B cell (primary cell): ENCODE data around the gene LMNTD2. TPM values are rescaled to one million over a fixed set of nuclear protein-coding genes. Genes with fewer than 3 reads are reported as not detected.

ENCODE experiments used
- ATAC-seq: fragments of 200-7000 bp; cut with Tn5 transposase; one replicate; pipeline ENCODE4 v1.10.0; 2021; ENCODE audit warnings: low read depth, mild to moderate bottlenecking, moderate number of reproducible peaks, moderate library complexity
- CTCF ChIA-PET: fragments of 350-600 bp; sonication (Branson Sonifier 250); formaldehyde crosslinking; loops from one replicate; lab custom pipeline; 2021; ENCODE audit warnings: antibody characterized with exemption, inconsistent platforms; lab: Charles Lee
- POLR2A ChIA-PET: fragments of 350-600 bp; sonication (Branson Sonifier 250); formaldehyde crosslinking; loops from one replicate; lab custom pipeline; 2021; ENCODE audit warnings: antibody characterized with exemption; lab: Charles Lee
- DNase-seq: peaks from one replicate; pipeline ENCODE4 v3.0.0; 2013
- H2AFZ ChIP-seq: 2 replicates; pipeline ENCODE4 v1.6.1; 2012; ENCODE audit warnings: mild to moderate bottlenecking, low read depth, low read length; ENCODE audit not compliant: insufficient read depth, poor library complexity, severe bottlenecking
- H3K27ac ChIP-seq, 2 donors: 1 replicate in 1 of 2; 2 replicates in 1 of 2; pipeline ENCODE4 v1.5.1; 2012 to 2013; ENCODE audit warnings: low read length in 2 of 2, mild to moderate bottlenecking in 2 of 2, moderate library complexity in 1 of 2
- H3K27me3 ChIP-seq, 4 experiments: fragments of 200-600 bp in 1 of 4; sonication (generic) in 1 of 4; replicated peaks in 1 of 4; 1 replicate in 2 of 4; 2 replicates in 2 of 4; pipeline versions ENCODE4 v1.6.1 to v1.7.0; 2013 to 2016; ENCODE audit warnings: low read length in 3 of 4, mild to moderate bottlenecking in 2 of 4, mixed read lengths in 1 of 4, moderate library complexity in 1 of 4; ENCODE audit not compliant: insufficient read depth in 4 of 4, control insufficient read depth in 3 of 4; ENCODE audit errors: control extremely low read depth in 1 of 4
- H3K36me3 ChIP-seq, 2 experiments: replicated peaks in 1 of 2; 1 replicate in 1 of 2; 2 replicates in 1 of 2; pipeline versions ENCODE4 v1.6.1 to v1.7.1; 2013; ENCODE audit warnings: low read length in 1 of 2; ENCODE audit not compliant: insufficient read depth in 2 of 2, control insufficient read depth in 1 of 2; ENCODE audit errors: control extremely low read depth in 1 of 2, extremely low read depth in 1 of 2
- H3K4me1 ChIP-seq, 2 donors: fragments of 200-600 bp in 1 of 2; sonication (generic) in 1 of 2; 1 replicate in 1 of 2; 2 replicates in 1 of 2; pipeline versions ENCODE4 v1.5.1 to v1.6.1; 2013 to 2017; ENCODE audit warnings: low read length in 2 of 2; ENCODE audit not compliant: control insufficient read depth in 2 of 2, insufficient read depth in 2 of 2
- H3K4me2 ChIP-seq: replicated peaks from 2 replicates; pipeline ENCODE3; 2012; ENCODE audit warnings: mild to moderate bottlenecking, low read depth, low read length; ENCODE audit not compliant: poor library complexity, severe bottlenecking
- H3K4me3 ChIP-seq, 5 experiments: fragments of 200-600 bp in 1 of 5; sonication (generic) in 1 of 5; 1 replicate in 3 of 5; 2 replicates in 2 of 5; pipeline versions ENCODE4 v1.5.1 to v1.7.0; 2011 to 2016; ENCODE audit warnings: low read length in 4 of 5, mild to moderate bottlenecking in 4 of 5, low read depth in 2 of 5, control low read depth in 1 of 5, moderate library complexity in 1 of 5; ENCODE audit not compliant: insufficient read depth in 1 of 5; ENCODE audit errors: control extremely low read depth in 1 of 5, extremely low read depth in 1 of 5
- H3K79me2 ChIP-seq: fragments of 200-600 bp; sonication (generic); one replicate; pipeline ENCODE4 v1.6.0; 2016; ENCODE audit warnings: low read length; ENCODE audit not compliant: control insufficient read depth, insufficient read depth
- H3K9ac ChIP-seq: fragments of 200-600 bp; sonication (generic); 2 replicates; pipeline ENCODE4 v1.6.1; 2017; ENCODE audit warnings: mild to moderate bottlenecking, low read length, moderate library complexity
- H3K9me3 ChIP-seq, 3 donors: one replicate each; pipeline versions ENCODE4 v1.6.1 to v1.7.1; 2013; ENCODE audit warnings: low read length in 2 of 3; ENCODE audit not compliant: control insufficient read depth in 2 of 3, insufficient read depth in 1 of 3; ENCODE audit errors: control extremely low read depth in 1 of 3
- H4K20me1 ChIP-seq: 2 replicates; pipeline ENCODE4 v1.6.0; 2012; ENCODE audit warnings: mild to moderate bottlenecking, low read length; ENCODE audit not compliant: insufficient read depth, control insufficient read depth, poor library complexity, severe bottlenecking
- H3K27ac Mint-ChIP-seq: one replicate; pipeline ENCODE4 v1.8.0; 2021; ENCODE audit warnings: mixed read lengths
- H3K27me3 Mint-ChIP-seq: one replicate; pipeline ENCODE4 v1.8.0; 2021; ENCODE audit warnings: mixed read lengths
- H3K4me1 Mint-ChIP-seq: one replicate; pipeline ENCODE4 v1.8.0; 2021; ENCODE audit warnings: mixed read lengths
- H3K4me3 Mint-ChIP-seq: one replicate; pipeline ENCODE4 v1.8.0; 2021; ENCODE audit warnings: mixed read lengths
- H3K9me3 Mint-ChIP-seq: one replicate; pipeline ENCODE4 v1.8.0; 2022; ENCODE audit warnings: mixed read lengths; ENCODE audit not compliant: insufficient read depth
- EZH2 ChIP-seq: IDR thresholded peaks from 2 replicates; pipeline ENCODE4 v1.6.1; 2012; ENCODE audit warnings: borderline replicate concordance, low read depth, mild to moderate bottlenecking, moderate library complexity, low read length; ENCODE audit not compliant: insufficient read depth, poor library complexity, severe bottlenecking
- WGBS: methylation state at CpG from one replicate; pipeline ENCODE4 v1.1.5; 2013; ENCODE audit warnings: missing lambda C conversion rate; ENCODE audit not compliant: insufficient coverage; 5-methylcytosine and 5-hydroxymethylcytosine counted together
- intact Hi-C: fragments of 100-400 bp; cut with micrococcal nuclease; formaldehyde crosslinking; loops from one replicate; pipeline ENCODE4 v1.10.0; 2022
- polyA plus RNA-seq: library from polyadenylated mRNA; depleted of rRNA; stranded (reverse); fragments of >200 nt; gene quantifications from 2 replicates; pipeline ENCODE4 v1.2.3, GENCODE V29; 2012
- total RNA-seq, 2 donors: library from RNA; stranded (reverse); fragments of 120-200 nt in 1 of 2; gene quantifications; 1 replicate in 1 of 2; 2 replicates in 1 of 2; pipeline versions ENCODE4 v1.2.3 to v1.2.4, GENCODE V29; 2013 to 2022
- TF ChIP-seq, protein P1 (sequence below): fragments of 200-600 bp; IDR thresholded peaks from one replicate; pipeline ENCODE4 v1.8.0; 2022; ENCODE audit warnings: antibody characterized with exemption, mild to moderate bottlenecking

LMNTD2 gene
- total and polyA plus RNA-seq, 2 donors (not counting 1 experiment from before 2014, with no cell fraction given): 21.4 to 29.6 TPM

DNA sequence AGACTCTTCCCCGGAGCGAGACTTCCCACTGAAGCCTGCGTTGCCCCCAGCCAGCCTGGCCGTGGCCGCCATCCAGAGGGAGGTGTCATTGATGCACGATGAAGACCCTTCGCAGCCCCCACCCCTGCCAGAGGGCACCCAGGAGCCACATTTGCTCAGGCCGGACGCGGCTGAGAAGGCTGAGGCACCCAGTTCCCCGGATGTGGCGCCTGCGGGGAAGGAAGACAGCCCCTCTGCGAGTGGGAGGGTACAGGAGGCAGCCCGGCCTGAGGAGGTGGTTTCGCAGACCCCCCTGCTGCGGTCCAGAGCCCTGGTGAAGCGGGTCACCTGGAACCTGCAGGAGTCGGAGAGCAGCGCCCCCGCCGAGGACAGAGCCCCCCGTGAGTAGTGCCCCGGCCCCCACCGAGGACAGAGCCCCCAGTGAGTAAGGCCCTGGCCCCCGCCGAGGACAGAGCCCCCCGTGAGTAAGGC is 48.8 kb upstream of the LMNTD2 start:
- DNase-seq: no peak
- intact Hi-C loops: no loop called here
- Histone ChIP-seq H3K4me1 (peaks cover 3 to 14% of the 10 kb centered on the region in 2 donors), H3K27ac (no peak overlapping the region), H3K4me3 (no peak overlapping the region), H3K27me3 (no peaks in the 10 kb centered on the region), H2AFZ (no peak overlapping the region), H3K9ac (no peak overlapping the region), H3K36me3 (peaks cover 0 to 87% of the 10 kb centered on the region in 2 experiments), H3K79me2 (peaks cover 9% of the 10 kb centered on the region), H3K4me2 (no peak overlapping the region), H3K9me3 (no peaks in the 10 kb centered on the region), H4K20me1 (peaks cover 62% of the 10 kb centered on the region)
- Mint-ChIP-seq H3K9me3 (no peaks in the 10 kb centered on the region), H3K4me3 (no peak overlapping the region), H3K4me1 (peaks cover 6% of the 10 kb centered on the region), H3K27ac (no peak overlapping the region), H3K27me3 (no peaks in the 10 kb centered on the region)
- ATAC-seq: no peak
- 93% methylated on average over 28 of the region's 28 CpGs for whole genome bisulfite sequencing
- CTCF ChIA-PET: no interaction called here
- POLR2A ChIA-PET: no interaction called here
- TF ChIP-seq, protein P1, sequence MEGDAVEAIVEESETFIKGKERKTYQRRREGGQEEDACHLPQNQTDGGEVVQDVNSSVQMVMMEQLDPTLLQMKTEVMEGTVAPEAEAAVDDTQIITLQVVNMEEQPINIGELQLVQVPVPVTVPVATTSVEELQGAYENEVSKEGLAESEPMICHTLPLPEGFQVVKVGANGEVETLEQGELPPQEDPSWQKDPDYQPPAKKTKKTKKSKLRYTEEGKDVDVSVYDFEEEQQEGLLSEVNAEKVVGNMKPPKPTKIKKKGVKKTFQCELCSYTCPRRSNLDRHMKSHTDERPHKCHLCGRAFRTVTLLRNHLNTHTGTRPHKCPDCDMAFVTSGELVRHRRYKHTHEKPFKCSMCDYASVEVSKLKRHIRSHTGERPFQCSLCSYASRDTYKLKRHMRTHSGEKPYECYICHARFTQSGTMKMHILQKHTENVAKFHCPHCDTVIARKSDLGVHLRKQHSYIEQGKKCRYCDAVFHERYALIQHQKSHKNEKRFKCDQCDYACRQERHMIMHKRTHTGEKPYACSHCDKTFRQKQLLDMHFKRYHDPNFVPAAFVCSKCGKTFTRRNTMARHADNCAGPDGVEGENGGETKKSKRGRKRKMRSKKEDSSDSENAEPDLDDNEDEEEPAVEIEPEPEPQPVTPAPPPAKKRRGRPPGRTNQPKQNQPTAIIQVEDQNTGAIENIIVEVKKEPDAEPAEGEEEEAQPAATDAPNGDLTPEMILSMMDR: no peak
- no peak for TF ChIP-seq EZH2

- H3K4me1 ChIP-seq: peaks cover 2 to 8% of the 10 kb centered on the region in 2 donors
- POLR2A ChIA-PET: no interaction called here
- ATAC-seq: no peak
- H3K27me3 Mint-ChIP-seq: no peaks in the 10 kb centered on the region
- CTCF ChIA-PET: no interaction called here
- TF ChIP-seq EZH2: no peak
- TF ChIP-seq, protein P1: no peak
- H3K9me3 Mint-ChIP-seq: no peaks in the 10 kb centered on the region
- intact Hi-C loops: no loop called here
- peaks cover 9% of the 10 kb centered on the region for H3K79me2 ChIP-seq
- no peak overlapping the region for H3K4me3 Mint-ChIP-seq
- DNase-seq: no peak
- 93% methylated on average over 24 of the region's 28 CpGs for WGBS
- H3K27me3 ChIP-seq: no peaks in the 10 kb centered on the region
- H3K4me3 ChIP-seq: no peak overlapping the region
- H4K20me1 ChIP-seq: peaks cover 57% of the 10 kb centered on the region
- H3K27ac ChIP-seq: no peak overlapping the region
- no peaks in the 10 kb centered on the region for H3K9me3 ChIP-seq
- H3K9ac ChIP-seq: no peak overlapping the region
- peaks cover 2% of the 10 kb centered on the region for H3K4me1 Mint-ChIP-seq
- H3K36me3 ChIP-seq: peaks cover 0 to 89% of the 10 kb centered on the region in 2 experiments
- H3K4me2 ChIP-seq: no peak overlapping the region
- no peak overlapping the region for H2AFZ ChIP-seq
- no peak overlapping the region for H3K27ac Mint-ChIP-seq
Measured at GRCh38 chr11:608791-609251, 48.3 kb upstream of the LMNTD2 start.
